ENCODE measurements around the gene SLC9A1.

DNA sequence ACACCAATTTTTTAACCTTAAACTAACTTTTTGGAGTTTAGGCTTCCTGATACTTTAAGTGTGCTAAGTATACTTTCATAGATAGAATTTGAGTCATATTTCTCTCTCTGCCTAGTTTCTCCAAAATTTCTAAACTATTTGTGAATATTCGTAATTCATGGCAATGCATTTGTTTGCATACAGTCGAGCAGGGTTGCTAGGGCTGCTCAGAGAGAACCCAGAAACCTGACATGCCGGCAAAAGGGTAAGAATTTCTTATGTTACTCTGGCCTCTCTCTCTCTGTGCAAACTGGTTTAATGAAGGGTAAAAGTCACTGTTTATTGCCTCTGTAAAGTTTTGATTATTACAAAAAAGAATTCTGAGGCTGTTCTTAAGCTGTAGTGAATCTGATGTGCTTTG is 25.1 kb upstream of the SLC9A1 start:
- TF ChIP-seq, protein P1, sequence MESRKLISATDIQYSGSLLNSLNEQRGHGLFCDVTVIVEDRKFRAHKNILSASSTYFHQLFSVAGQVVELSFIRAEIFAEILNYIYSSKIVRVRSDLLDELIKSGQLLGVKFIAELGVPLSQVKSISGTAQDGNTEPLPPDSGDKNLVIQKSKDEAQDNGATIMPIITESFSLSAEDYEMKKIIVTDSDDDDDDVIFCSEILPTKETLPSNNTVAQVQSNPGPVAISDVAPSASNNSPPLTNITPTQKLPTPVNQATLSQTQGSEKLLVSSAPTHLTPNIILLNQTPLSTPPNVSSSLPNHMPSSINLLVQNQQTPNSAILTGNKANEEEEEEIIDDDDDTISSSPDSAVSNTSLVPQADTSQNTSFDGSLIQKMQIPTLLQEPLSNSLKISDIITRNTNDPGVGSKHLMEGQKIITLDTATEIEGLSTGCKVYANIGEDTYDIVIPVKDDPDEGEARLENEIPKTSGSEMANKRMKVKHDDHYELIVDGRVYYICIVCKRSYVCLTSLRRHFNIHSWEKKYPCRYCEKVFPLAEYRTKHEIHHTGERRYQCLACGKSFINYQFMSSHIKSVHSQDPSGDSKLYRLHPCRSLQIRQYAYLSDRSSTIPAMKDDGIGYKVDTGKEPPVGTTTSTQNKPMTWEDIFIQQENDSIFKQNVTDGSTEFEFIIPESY (IDR thresholded peaks at IDR 0.05; ENCODE audit: borderline replicate concordance, low read depth), result no peak
- TF ChIP-seq FOXM1 (IDR thresholded peaks at IDR 0.05; ENCODE audit: low read depth) (no peak), GABPA (IDR thresholded peaks at IDR 0.05; ENCODE audit: low read depth) (no peak), FOXJ3 (CRISPR knock-in tag; IDR thresholded peaks at IDR 0.05) (no peak), TCF12 (IDR thresholded peaks at IDR 0.05) (no peak), RFX5 (IDR thresholded peaks at IDR 0.05; ENCODE audit: low read length) (no peak)
- TF ChIP-seq, protein P2, sequence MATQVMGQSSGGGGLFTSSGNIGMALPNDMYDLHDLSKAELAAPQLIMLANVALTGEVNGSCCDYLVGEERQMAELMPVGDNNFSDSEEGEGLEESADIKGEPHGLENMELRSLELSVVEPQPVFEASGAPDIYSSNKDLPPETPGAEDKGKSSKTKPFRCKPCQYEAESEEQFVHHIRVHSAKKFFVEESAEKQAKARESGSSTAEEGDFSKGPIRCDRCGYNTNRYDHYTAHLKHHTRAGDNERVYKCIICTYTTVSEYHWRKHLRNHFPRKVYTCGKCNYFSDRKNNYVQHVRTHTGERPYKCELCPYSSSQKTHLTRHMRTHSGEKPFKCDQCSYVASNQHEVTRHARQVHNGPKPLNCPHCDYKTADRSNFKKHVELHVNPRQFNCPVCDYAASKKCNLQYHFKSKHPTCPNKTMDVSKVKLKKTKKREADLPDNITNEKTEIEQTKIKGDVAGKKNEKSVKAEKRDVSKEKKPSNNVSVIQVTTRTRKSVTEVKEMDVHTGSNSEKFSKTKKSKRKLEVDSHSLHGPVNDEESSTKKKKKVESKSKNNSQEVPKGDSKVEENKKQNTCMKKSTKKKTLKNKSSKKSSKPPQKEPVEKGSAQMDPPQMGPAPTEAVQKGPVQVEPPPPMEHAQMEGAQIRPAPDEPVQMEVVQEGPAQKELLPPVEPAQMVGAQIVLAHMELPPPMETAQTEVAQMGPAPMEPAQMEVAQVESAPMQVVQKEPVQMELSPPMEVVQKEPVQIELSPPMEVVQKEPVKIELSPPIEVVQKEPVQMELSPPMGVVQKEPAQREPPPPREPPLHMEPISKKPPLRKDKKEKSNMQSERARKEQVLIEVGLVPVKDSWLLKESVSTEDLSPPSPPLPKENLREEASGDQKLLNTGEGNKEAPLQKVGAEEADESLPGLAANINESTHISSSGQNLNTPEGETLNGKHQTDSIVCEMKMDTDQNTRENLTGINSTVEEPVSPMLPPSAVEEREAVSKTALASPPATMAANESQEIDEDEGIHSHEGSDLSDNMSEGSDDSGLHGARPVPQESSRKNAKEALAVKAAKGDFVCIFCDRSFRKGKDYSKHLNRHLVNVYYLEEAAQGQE (IDR thresholded peaks at IDR 0.05; ENCODE audit: low read depth, low read length), result no peak
- TF ChIP-seq, protein P3, sequence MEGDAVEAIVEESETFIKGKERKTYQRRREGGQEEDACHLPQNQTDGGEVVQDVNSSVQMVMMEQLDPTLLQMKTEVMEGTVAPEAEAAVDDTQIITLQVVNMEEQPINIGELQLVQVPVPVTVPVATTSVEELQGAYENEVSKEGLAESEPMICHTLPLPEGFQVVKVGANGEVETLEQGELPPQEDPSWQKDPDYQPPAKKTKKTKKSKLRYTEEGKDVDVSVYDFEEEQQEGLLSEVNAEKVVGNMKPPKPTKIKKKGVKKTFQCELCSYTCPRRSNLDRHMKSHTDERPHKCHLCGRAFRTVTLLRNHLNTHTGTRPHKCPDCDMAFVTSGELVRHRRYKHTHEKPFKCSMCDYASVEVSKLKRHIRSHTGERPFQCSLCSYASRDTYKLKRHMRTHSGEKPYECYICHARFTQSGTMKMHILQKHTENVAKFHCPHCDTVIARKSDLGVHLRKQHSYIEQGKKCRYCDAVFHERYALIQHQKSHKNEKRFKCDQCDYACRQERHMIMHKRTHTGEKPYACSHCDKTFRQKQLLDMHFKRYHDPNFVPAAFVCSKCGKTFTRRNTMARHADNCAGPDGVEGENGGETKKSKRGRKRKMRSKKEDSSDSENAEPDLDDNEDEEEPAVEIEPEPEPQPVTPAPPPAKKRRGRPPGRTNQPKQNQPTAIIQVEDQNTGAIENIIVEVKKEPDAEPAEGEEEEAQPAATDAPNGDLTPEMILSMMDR (IDR thresholded peaks at IDR 0.05), result no peak
- TF ChIP-seq, protein P4, sequence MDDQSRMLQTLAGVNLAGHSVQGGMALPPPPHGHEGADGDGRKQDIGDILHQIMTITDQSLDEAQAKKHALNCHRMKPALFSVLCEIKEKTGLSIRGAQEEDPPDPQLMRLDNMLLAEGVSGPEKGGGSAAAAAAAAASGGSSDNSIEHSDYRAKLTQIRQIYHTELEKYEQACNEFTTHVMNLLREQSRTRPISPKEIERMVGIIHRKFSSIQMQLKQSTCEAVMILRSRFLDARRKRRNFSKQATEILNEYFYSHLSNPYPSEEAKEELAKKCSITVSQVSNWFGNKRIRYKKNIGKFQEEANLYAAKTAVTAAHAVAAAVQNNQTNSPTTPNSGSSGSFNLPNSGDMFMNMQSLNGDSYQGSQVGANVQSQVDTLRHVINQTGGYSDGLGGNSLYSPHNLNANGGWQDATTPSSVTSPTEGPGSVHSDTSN (IDR thresholded peaks at IDR 0.05), result no peak
